SJSA1 (cell line): ENCODE data around the gene POP5. TPM values are rescaled to one million over a fixed set of nuclear protein-coding genes. Genes with fewer than 3 reads are reported as not detected.
A peak's percentile ranks its signal among the peaks of the same experiment; 100 is the strongest.
"Not testable (repeated sequence)": the region's sequence is repeated elsewhere in the genome, so short reads cannot be mapped to it uniquely, and the experiment has no call there.

Source experiments
- DNase-seq, 2 experiments: peaks; one replicate each; pipeline ENCODE4 v3.0.0-alpha.2; 2015 to 2020; ENCODE audit warnings: low spot score in 2 of 2, low read depth in 1 of 2
- H3K27ac ChIP-seq: fragments of 250-450 bp; sonication (Bioruptor Pico); 2 replicates; pipeline ENCODE4 v1.5.1; 2020; ENCODE audit warnings: mild to moderate bottlenecking, moderate library complexity
- H3K27me3 ChIP-seq: fragments of 250-450 bp; sonication (Bioruptor Pico); replicated peaks from 2 replicates; pipeline ENCODE4 v1.5.1; 2020; ENCODE audit warnings: mild to moderate bottlenecking, moderate library complexity
- H3K36me3 ChIP-seq: fragments of 250-450 bp; sonication (Bioruptor Pico); 2 replicates; pipeline ENCODE4 v1.5.1; 2020; ENCODE audit warnings: mild to moderate bottlenecking
- H3K4me1 ChIP-seq: fragments of 250-450 bp; sonication (Bioruptor Pico); replicated peaks from 2 replicates; pipeline ENCODE4 v1.6.1; 2021; ENCODE audit warnings: mild to moderate bottlenecking
- H3K4me3 ChIP-seq: fragments of 250-450 bp; sonication (Bioruptor Pico); 2 replicates; pipeline ENCODE4 v1.5.1; 2020; ENCODE audit warnings: mild to moderate bottlenecking
- H3K9me3 ChIP-seq: fragments of 250-450 bp; sonication (Bioruptor Pico); replicated peaks from 2 replicates; pipeline ENCODE4 v1.5.1; 2020; ENCODE audit warnings: mild to moderate bottlenecking
- total RNA-seq: library from RNA; depleted of rRNA; stranded (reverse); fragments of >200 nt; shearing (Covaris generic); gene quantifications from 2 replicates; pipeline ENCODE4 v1.2.3, GENCODE V29; 2014; rRNA removed

POP5 gene
- 44.8 and 49.7 TPM in 2 replicates for total RNA-seq

- no peak within 1 kb of the TSS; the same call in 1 of the 2 replicates for H3K27ac ChIP-seq
- peaks cover 16% of the 10 kb centered on the region; the same call in 1 of the 2 replicates for H3K27me3 ChIP-seq
- no peaks in the 10 kb centered on the region for H3K9me3 ChIP-seq
- H3K4me1 ChIP-seq, result peaks cover 22% of the 10 kb centered on the region
- peaks cover 41% of the 10 kb centered on the region for H3K36me3 ChIP-seq
- peak within 1 kb of the TSS; percentile 73 for H3K4me3 ChIP-seq
- peak; percentile 86 to 96 for DNase-seq
Measured at GRCh38 chr12:120580787-120581723, at the start of gene POP5. TSS of gene POP5 (minus strand) at chr12:120581402. CDS start at chr12:120581362, 40 bp downstream.

GRCh38 chr12:120630104-120630892 lies 49.1 kb upstream of the POP5 start:
- H3K4me1 ChIP-seq, result no peaks in the 10 kb centered on the region
- DNase-seq, result no peak
- H3K27me3 ChIP-seq, result no peaks in the 10 kb centered on the region; the same call in none of the 2 replicates
- no peaks in the 10 kb centered on the region for H3K36me3 ChIP-seq
- H3K27ac ChIP-seq, result no peak overlapping the region
- H3K4me3 ChIP-seq, result no peak overlapping the region
- no peaks in the 10 kb centered on the region for H3K9me3 ChIP-seq

DNA sequence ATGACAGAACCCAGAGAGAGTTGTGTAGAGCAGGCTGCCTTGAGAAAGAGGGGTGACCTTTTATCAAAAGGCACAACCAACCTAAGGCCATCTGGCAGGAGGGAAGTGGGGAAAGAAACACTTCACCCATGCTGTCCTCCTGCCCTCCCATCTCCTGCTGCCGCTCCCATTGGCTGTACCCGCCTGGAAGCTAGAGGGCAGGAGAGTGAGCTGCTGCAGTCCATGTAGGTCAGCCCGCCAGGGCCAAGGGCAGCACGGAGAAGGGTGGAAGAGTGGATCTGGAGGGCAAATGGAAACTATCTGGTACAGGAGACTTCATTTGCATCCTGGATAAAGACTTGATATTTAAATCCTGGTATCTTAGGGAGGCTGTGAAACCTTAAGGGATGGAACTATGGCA lies 47.7 kb upstream of the POP5 start:
- Histone ChIP-seq H3K9me3 (no peaks in the 10 kb centered on the region), H3K27me3 (no peaks in the 10 kb centered on the region; the same call in none of the 2 replicates), H3K36me3 (no peaks in the 10 kb centered on the region), H3K27ac (no peak overlapping the region), H3K4me3 (no peak overlapping the region), H3K4me1 (no peaks in the 10 kb centered on the region)
- no peak for DNase-seq

- DNase-seq, result no peak
- Histone ChIP-seq H3K4me3 (no peak overlapping the region), H3K4me1 (no peaks in the 10 kb centered on the region), H3K27me3 (no peaks in the 10 kb centered on the region; the same call in 1 of the 2 replicates), H3K36me3 (no peaks in the 10 kb centered on the region), H3K27ac (no peak overlapping the region), H3K9me3 (no peaks in the 10 kb centered on the region)
Measured at GRCh38 chr12:120625557-120626419, 44.6 kb upstream of the POP5 start.

DNA sequence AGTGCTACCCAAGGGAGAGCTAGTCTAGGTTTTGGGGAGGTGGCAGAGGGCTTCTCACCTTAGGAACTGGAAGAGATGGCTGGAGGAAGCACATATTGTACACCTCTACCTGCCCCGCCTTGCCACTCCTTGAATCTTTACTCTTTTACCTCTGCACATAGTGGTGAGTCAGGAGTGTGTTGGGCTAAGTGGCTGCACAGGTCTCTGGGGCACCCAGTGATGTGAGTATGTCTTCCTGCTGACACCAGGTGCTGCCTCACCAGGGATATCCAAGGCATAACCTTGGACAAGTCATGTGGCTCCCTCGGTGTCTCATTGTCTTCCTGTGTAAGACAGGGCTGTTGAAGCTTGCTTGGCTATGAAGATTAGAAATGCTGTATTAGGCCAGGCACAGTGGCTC lies 39.4 kb upstream of the POP5 start:
- Histone ChIP-seq H3K36me3 (no peaks in the 10 kb centered on the region), H3K4me3 (no peak overlapping the region), H3K27me3 (0 out of 2 replicates have a peak, but pooled peaks cover 3% of the 10 kb centered on the region), H3K9me3 (no peaks in the 10 kb centered on the region), H3K4me1 (no peaks in the 10 kb centered on the region), H3K27ac (no peak overlapping the region)
- no peak for DNase-seq

DNA sequence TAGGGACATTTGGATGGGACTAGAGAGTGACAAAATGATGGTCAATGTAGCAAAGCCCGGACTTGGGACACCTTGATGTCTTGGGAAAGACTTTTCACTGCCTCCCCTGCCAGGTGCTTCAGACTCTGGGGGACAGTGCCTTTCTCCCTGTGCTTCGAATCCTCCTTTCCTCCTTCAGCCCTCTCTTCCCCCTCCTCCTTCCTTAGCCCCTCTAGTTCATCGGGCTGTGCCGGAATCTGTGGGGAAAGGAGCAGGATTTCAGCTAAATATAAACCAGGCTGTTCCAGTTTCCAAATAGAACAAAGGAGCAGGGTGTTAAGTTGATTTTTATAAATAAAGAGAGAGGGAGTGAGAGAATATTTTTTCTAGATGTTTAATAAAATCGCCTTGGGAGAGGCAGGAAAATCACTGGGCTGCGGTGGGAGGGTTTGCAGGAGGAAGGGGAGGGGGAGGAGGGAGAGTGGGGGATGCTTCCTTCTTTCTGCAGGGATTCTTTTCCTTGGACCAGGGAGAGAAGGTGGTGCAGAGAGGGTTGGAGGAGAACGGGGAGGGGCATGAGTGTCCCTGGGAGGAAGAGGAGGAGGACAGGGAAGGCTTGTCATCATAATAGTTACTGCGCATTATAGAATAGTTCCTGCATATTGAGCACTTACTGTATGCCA lies 37.9 kb upstream of the POP5 start:
- Histone ChIP-seq H3K27ac (no peak overlapping the region), H3K4me1 (no peaks in the 10 kb centered on the region), H3K36me3 (no peaks in the 10 kb centered on the region)

DNA sequence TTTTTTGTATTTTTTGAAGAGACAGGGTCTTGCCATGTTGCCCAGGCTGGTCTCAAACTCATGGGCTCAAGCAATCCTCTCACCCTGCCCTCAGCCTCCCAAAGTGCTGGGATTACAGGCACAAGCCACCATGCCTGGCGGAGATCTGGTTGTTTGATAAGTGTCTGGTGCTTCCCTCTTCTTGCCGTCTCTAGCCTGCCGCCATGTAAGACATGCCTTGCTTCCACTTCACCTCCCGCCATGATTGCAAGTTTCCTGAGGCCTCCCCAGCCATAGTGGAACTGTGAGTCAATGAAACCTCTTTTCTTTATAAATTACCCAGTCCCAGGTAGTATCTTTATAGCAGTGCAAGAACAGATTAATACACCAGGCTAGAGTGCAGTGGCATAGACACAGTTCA lies 36.6 kb upstream of the POP5 start:
- not testable (repeated sequence) for H3K36me3 ChIP-seq, H3K4me1 ChIP-seq, H3K4me3 ChIP-seq, H3K27me3 ChIP-seq, H3K9me3 ChIP-seq, H3K27ac ChIP-seq, DNase-seq

More for the DNA sequence above, 37.9 kb upstream of the POP5 start:
- Histone ChIP-seq H3K4me3 (no peak overlapping the region), H3K9me3 (no peaks in the 10 kb centered on the region), H3K27me3 (0 out of 2 replicates have a peak, but pooled peaks cover 3% of the 10 kb centered on the region)
- no peak for DNase-seq

DNA sequence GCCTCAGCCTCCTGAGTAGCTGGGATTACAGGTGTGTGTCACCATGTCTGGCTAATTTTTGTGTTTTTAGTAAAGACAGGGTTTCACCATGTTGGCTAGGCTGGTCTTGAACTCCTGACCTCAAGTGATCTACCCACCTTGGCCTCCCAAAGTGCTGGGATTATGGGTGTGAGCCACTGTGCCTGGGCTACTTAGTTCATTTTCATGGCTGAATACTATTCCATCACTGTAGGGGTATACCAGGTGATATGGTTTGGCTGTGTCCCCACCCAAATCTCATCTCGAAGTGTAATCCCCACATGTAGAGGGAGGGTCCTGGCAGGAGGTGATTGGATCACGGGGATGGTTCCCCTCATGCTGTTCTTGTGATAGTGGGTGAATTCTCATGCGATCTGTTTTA lies 36.0 kb upstream of the POP5 start:
- H3K27ac ChIP-seq, H3K4me1 ChIP-seq, H3K9me3 ChIP-seq, DNase-seq, H3K27me3 ChIP-seq, H3K4me3 ChIP-seq, H3K36me3 ChIP-seq: not testable (repeated sequence)

GRCh38 chr12:120614848-120615247 lies 33.6 kb upstream of the POP5 start:
- H3K36me3 ChIP-seq, result no peaks in the 10 kb centered on the region
- no peaks in the 10 kb centered on the region for H3K9me3 ChIP-seq
- no peaks in the 10 kb centered on the region for H3K4me1 ChIP-seq
- 0 out of 2 replicates have a peak, but pooled peaks cover 1% of the 10 kb centered on the region for H3K27me3 ChIP-seq
- no peak overlapping the region for H3K27ac ChIP-seq
- no peak overlapping the region for H3K4me3 ChIP-seq
- no peak for DNase-seq

DNA sequence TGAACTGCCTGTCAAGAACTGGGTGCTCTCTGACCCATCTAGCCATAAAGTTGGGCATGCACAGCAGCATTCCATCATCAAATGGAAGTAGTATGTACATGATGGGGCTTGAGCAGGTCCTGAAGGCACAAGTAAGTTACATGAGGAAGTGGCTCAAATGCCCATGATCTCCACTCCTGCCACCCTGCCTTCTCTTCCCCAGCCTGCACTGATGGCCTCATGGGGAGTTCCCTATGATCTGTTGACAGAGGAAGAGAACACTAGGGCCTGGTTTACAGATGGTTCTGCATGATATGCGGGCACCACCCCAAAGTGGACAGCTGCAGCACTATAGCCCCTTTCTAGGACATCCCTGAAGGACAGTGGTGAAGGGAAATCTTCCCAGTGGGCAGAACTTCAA lies 30.3 kb upstream of the POP5 start:
- DNase-seq, H3K27me3 ChIP-seq, H3K27ac ChIP-seq, H3K4me3 ChIP-seq, H3K9me3 ChIP-seq, H3K36me3 ChIP-seq, H3K4me1 ChIP-seq: not testable (repeated sequence)

GRCh38 chr12:120610560-120610959 lies 29.4 kb upstream of the POP5 start:
- H3K36me3 ChIP-seq, result no peaks in the 10 kb centered on the region
- peaks cover 3% of the 10 kb centered on the region for H3K27me3 ChIP-seq
- no peak overlapping the region for H3K27ac ChIP-seq
- no peak for DNase-seq
- no peaks in the 10 kb centered on the region for H3K9me3 ChIP-seq
- no peak overlapping the region for H3K4me3 ChIP-seq
- H3K4me1 ChIP-seq, result no peaks in the 10 kb centered on the region

GRCh38 chr12:120602416-120602815 lies 21.2 kb upstream of the POP5 start:
- DNase-seq, H3K27ac ChIP-seq, H3K27me3 ChIP-seq, H3K4me1 ChIP-seq, H3K4me3 ChIP-seq, H3K36me3 ChIP-seq, H3K9me3 ChIP-seq: not testable (repeated sequence)
